DOHH2 (cell line): ENCODE results near the gene TMEM45A.

Experiments
- CTCF ChIP-seq: fragments of 200-600 bp; sonication (generic); IDR thresholded peaks from one replicate; pipeline ENCODE4 v1.5.1; 2014; ENCODE audit warnings: antibody characterized with exemption, mild to moderate bottlenecking, low read depth, low read length; ENCODE audit not compliant: poor library complexity, severe bottlenecking
- EZH2phosphoT487 ChIP-seq: fragments of 200-600 bp; sonication (generic); IDR thresholded peaks from 2 replicates; pipeline ENCODE4 v1.6.1; 2017; ENCODE audit warnings: borderline replicate concordance, mild to moderate bottlenecking, antibody characterized with exemption, low read length, moderate library complexity, mixed read lengths

- TF ChIP-seq CTCF (no peak), EZH2phosphoT487 (no peak)
Observed at GRCh38 chr3:100580147-100580546, 87.7 kb downstream of the TMEM45A start.
